HG03439 (cell line): ENCODE measurements around the gene R3HDM2.
"Not testable (repeated sequence)": the region's sequence is repeated elsewhere in the genome, so short reads cannot be mapped to it uniquely, and the experiment has no call there.

ENCODE experiments used
- ATAC-seq: cut with Tn5 transposase; IDR thresholded peaks from one replicate; pipeline ENCODE4 v1.9.1; 2021; ENCODE audit warnings: mild to moderate bottlenecking, moderate library complexity; ENCODE audit not compliant: unreplicated experiment

The R3HDM2 gene

GRCh38 chr12:57336299-57336698, 94.5 kb downstream of the R3HDM2 start:
- ATAC-seq = not testable (repeated sequence)

- ATAC-seq = no peak
Observed at GRCh38 chr12:57334219-57334618, 96.6 kb downstream of the R3HDM2 start.

DNA sequence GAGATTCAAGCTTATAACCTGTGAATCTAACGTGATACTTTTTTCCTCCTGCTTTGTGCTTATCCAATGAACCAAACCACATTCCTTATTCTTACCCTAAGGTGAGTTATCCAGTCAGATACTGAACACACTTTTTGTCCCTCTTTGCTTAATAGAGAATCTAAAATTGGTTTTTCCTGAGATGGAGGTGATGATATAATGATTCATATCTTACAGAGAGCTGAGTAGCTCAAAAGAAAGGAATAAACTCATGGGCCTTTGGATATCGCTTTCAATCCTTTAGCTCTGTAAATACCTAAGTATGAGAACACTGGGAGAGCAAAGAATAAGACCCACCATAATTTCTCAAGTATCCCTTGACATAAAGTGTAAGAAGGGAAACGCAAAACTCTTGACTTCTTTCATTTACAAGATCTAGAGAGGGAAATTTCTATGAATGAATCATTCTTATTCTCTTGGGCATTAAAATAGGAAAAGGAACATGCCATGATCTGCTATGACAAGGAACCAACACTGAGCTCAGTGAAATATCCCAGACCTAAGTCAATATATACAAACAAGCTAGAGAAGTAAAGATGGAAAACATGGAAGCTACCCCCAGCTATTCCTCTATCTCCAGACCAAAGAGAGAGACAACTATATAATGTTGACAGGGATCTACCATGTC, 98.1 kb downstream of the R3HDM2 start:
- ATAC-seq = no peak

DNA sequence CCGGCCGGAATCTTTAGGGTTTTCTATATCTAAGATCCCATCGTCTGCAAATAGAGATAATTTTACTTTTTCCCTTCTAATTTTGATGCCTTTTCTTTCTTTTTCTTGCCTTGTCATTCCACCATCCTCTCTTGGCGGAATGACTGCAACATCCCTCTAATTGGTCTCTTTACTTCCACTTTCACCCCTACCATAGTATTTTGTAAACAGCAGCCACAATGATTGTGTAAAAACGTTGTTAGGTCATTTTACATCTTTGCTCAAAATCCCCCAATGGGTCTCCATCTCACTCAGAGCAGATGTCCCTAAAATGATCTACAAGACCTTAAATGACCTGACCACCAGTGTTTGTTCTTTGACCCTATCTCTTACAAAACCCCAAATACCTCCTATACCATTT, 99.9 kb downstream of the R3HDM2 start:
- no peak for ATAC-seq

- no peak for ATAC-seq
Observed at GRCh38 chr12:57329219-57329618, 101.6 kb downstream of the R3HDM2 start.

GRCh38 chr12:57325395-57325794, 105.4 kb downstream of the R3HDM2 start:
- ATAC-seq = no peak

- no peak for ATAC-seq
Observed at GRCh38 chr12:57323416-57323815, 107.4 kb downstream of the R3HDM2 start.

- no peak for ATAC-seq
Observed at GRCh38 chr12:57320639-57321038, 110.2 kb downstream of the R3HDM2 start.

GRCh38 chr12:57319678-57320469, 111.0 kb downstream of the R3HDM2 start:
- ATAC-seq = no peak

DNA sequence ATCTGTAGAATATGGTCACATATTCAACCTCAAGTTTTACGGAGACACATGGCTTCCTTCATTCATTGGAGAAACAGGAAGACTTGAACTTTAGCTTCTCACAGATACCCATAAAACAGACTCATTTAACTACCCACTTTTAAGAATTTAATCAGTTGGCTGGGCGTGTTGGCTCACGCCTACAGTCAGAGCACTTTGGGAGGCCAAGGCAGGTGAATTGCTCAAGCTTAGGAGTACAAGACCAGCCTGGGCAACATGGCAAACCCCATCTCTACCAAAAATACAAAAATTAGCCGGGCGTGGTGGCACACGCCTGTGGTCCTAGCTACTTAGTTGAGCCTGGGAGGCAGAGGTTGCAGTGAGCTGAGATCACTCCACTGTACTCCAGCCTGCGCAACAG, 115.2 kb downstream of the R3HDM2 start:
- no peak for ATAC-seq

DNA sequence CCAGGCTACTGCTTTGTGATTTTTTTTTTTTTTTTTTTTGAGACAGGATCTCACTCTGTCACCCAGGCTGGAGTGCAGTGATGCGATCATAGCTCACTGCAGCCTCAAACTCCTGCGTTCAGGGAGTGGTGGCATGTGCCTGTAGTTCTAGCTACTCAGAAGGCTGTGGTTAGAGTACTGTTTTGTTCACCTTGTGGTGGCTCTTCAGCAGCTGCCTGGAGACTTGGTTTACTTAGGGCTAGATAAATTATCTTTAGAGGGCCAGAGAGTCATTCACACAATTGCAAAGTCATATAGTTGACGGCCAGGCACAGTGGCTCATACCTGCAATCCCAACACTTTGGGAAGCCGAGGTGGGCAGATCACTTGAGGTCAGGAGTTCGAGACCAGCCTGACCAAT, 118.6 kb downstream of the R3HDM2 start:
- not testable (repeated sequence) for ATAC-seq

DNA sequence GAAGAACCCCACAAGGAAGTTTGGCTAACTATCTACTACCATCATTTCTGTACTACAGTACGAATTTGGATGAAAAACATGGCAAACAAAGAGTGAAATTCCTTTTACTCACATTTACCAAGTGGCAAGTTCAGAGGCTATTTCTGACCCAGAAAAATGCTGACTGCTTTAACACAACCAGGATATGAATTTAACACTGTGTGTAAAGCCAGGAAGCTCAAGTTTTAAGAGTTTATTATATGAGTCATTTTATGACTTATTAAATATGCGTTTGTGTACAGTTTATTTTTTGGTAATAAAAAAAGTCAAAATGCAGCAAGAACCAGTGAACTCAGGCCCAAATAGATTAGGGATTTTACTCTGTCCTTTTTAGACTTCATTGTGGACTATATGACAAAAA, 121.4 kb downstream of the R3HDM2 start:
- ATAC-seq = no peak

DNA sequence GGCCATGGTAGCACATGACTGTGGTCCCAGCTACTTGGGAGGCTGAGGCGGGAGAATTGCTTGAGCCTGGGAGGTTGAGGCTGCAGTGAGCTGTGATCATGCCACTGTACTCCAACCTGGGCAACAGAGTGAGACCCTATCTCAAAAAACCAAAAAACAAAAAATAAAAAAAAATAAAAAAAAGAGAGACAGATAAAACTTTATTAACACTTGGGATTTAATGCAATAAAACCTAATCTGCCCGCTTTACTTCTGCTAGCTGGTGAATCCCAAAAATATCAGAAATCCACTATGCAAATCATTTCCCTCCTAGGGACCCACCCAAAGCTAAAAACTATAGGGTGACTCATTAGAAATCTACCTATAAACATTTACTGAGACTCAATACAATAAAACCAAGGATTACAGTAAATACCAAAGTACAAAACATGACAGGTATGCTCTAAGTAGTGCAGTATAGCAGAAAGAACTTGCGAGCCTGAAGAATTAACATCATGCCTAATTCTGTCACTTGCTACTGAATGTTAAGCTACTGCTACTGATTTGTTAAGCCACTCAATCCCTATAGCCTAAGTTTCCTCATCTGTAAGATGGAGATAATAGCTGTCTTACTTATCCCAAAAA, 129.8 kb downstream of the R3HDM2 start:
- ATAC-seq = no peak

DNA sequence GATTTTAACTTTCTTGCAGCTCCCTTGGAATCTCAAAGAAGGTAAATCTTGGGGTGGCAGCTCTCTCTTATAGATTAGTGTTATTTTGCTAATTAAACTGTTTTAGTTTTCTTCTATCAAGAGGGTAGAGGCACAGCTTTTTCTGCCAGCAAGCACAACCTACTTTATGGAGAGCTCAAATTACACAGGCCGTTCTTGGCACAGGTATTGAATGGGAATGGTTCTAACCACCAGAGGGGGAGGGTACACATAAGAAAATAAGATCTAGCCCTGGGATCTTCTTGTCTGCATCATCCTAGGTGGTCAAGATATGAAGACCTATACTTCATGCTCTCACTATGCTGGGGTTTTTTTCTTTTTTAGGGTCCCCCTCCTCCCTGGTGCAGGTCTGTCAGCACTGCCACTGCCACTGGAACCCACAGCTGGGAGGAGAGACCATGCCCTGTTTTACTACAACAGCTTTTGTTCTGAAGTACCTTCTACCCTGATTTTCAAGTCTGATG, 131.3 kb downstream of the R3HDM2 start:
- no peak for ATAC-seq

GRCh38 chr12:57296291-57296690, 134.6 kb downstream of the R3HDM2 start:
- ATAC-seq = no peak

DNA sequence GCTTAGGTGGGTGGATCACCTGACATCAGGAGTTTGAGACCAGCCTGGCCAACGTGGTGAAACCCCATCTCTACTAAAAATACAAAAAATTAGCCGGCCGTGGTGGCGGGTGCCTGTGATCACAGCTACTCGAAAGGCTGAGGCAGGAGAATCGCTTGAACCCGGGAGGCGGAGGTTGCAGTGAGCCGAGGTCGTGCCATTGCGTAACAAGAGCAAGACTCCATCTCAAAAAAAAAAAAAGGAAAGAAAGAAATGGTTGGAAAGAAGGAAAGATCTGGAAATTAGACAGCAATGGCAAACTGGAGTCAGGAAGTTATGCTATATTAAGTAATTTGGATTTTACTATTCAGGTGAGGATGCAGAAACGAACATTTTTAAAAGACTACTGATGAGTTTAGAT, 148.8 kb downstream of the R3HDM2 start:
- not testable (repeated sequence) for ATAC-seq

DNA sequence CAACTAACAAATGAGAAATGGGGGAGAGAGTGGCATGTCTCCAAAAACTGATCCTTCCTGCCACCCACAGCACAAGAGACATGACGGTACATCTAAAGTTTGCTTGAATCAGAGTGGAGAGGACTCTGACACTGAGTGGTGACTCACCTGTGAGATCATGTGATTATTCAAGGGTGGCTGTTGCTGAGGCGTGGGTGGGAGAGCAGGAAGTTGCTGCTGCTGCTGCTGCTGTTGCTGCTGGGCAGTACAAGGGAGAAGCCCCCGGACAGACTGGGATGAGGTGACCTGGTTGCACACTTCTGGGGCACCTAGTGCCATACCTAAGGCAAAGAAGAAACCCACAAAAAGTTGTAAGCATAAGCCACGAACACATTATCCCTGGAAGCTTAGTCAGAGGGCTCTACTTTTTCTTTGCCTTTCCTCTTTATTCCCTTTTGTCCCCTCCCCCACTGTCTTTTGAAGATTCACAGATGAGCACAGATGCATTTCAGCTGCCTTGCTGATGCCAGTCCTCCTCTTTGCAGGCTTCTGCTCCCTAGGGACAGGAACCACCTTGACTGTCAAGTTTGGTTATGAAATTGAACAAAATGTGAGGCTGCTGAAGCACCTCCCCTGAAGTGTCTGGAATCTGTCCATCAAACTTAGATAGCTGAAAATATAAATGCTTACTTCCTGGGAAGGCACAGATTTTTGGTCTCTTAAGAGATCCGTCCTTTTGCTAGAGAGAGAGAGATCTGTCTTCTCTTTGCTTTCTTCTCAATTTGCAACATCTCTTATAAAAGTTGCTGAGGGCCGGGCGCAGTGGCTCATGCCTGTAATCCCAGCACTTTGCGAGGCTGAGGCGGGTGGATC, 150.4 kb downstream of the R3HDM2 start:
- peak; percentile 87 for ATAC-seq

- no peak for ATAC-seq
Observed at GRCh38 chr12:57278465-57279381, 152.1 kb downstream of the R3HDM2 start.

DNA sequence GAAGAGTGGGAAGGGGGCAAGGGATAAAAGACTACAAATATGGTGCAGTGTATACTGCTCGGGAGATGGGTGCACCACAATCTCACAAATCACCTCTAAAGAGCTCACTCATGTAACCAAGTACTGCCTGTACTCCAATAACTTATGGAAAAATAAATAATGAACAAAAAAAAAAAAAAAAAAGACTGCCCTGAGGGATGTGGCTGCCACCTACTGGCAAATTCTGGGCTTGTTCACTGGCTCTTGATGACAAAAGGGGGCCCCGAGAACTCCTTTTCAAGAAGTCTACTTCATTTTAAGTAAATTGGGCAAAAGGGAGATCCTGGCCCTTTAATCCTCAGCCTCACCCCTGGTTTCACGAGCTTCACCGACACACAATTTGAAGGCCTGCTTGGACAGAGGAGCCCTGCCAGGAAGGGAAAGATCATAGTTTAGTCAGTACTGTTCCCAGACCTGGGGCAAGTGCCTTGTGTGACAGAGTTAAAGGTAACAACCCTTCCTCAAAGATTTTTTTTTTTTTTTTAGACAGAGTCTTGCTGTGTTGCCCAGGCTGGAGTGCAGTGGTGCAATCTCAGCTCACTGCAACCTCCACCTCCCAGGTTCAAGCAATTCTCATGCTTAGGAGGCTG, 153.8 kb downstream of the R3HDM2 start:
- no peak for ATAC-seq
